GM18508 (cell line): ENCODE results near the gene NFATC2IP.
"Not testable (repeated sequence)": the region's sequence is repeated elsewhere in the genome, so short reads cannot be mapped to it uniquely, and the experiment has no call there.

ENCODE experiments used
- ATAC-seq: cut with Tn5 transposase; IDR thresholded peaks from one replicate; pipeline ENCODE4 v1.9.1; 2021; ENCODE audit warnings: moderate number of reproducible peaks; ENCODE audit not compliant: insufficient read depth, unreplicated experiment

NFATC2IP gene

GRCh38 chr16:28925386-28926228 is 25.1 kb upstream of the NFATC2IP start:
- ATAC-seq: peak; percentile 6

- ATAC-seq: not testable (repeated sequence)
These were observed 24.5 kb upstream of the NFATC2IP start for GRCh38 chr16:28926284-28926683.

DNA sequence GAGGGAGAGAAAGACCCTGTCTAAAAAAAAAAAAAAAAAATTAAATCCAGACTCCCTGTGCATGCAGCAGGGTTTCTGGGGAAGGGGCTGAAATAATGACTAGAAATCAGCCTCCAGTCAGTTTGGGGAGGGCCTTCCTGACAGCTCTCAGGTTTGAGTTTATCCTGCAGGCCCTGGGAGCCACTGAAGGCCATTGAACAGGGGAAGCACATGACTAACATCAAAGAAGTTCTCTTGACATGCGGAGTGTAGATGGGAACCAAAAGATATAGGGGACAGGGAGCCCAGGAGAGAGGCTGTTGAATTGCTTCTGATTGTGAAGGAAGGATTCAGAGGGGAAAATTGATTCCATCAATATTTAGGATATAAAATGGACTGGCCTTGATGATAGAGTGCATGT is 22.9 kb upstream of the NFATC2IP start:
- no peak for ATAC-seq

GRCh38 chr16:28930203-28930602 is 20.5 kb upstream of the NFATC2IP start:
- no peak for ATAC-seq

- ATAC-seq: no peak
These were observed 20.1 kb upstream of the NFATC2IP start for GRCh38 chr16:28930652-28931051.

- no peak for ATAC-seq
These were observed 18.9 kb upstream of the NFATC2IP start, which contains the start of gene CD19 for GRCh38 chr16:28931801-28932225. CD19 (plus strand) TSS chr16:28931971; CDS start chr16:28932001, 30 bp downstream.

GRCh38 chr16:28932339-28933141 is 18.2 kb upstream of the NFATC2IP start:
- ATAC-seq: no peak

DNA sequence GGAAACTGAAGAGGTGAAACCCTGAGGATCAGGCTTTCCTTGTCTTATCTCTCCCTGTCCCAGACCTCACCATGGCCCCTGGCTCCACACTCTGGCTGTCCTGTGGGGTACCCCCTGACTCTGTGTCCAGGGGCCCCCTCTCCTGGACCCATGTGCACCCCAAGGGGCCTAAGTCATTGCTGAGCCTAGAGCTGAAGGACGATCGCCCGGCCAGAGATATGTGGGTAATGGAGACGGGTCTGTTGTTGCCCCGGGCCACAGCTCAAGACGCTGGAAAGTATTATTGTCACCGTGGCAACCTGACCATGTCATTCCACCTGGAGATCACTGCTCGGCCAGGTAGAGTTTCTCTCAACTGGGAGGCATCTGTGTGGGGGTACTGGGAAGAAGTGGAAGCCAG is 17.6 kb upstream of the NFATC2IP start:
- ATAC-seq: no peak

DNA sequence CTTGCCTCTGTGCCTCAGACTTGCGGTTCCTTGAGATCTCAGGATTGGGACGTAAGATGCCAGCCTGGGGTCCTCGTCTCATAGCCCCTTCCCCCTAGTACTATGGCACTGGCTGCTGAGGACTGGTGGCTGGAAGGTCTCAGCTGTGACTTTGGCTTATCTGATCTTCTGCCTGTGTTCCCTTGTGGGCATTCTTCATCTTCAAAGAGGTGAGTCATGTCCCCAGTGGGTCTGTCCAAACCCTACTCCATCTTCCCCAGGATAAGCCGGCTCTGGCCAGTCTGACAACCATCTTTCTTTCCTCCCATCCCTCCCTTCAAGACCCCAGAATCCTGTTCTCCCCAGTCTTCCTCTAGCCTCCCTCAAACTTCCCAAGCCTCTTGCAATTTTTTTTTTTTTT is 15.4 kb upstream of the NFATC2IP start:
- no peak for ATAC-seq

- no peak for ATAC-seq
These were observed 14.6 kb upstream of the NFATC2IP start for GRCh38 chr16:28935924-28936783.

GRCh38 chr16:28936784-28937155 is 14.0 kb upstream of the NFATC2IP start:
- no peak for ATAC-seq

DNA sequence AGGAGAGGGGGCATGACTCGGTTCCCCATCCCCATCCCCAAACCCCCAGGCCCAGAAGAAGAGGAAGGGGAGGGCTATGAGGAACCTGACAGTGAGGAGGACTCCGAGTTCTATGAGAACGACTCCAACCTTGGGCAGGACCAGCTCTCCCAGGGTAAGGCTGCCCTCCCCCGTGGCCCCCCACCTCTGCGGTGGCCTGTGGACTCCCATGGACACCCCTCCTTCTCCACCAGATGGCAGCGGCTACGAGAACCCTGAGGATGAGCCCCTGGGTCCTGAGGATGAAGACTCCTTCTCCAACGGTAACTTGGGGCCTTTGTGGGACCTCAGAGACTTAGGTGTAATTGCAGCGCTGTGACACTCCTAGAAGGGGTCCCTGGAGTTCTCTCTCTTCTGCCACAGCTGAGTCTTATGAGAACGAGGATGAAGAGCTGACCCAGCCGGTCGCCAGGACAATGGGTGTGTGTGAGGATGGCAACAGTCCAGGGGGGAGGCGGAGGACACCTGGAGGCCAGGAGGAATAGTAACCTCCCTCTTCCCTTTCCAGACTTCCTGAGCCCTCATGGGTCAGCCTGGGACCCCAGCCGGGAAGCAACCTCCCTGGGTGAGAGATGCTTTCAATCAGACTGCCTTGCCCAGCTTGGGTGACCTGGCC is 13.4 kb upstream of the NFATC2IP start:
- ATAC-seq: no peak

GRCh38 chr16:28938721-28939120 is 12.0 kb upstream of the NFATC2IP start:
- no peak for ATAC-seq

- not testable (repeated sequence) for ATAC-seq
These were observed 10.9 kb upstream of the NFATC2IP start for GRCh38 chr16:28939825-28940224.

DNA sequence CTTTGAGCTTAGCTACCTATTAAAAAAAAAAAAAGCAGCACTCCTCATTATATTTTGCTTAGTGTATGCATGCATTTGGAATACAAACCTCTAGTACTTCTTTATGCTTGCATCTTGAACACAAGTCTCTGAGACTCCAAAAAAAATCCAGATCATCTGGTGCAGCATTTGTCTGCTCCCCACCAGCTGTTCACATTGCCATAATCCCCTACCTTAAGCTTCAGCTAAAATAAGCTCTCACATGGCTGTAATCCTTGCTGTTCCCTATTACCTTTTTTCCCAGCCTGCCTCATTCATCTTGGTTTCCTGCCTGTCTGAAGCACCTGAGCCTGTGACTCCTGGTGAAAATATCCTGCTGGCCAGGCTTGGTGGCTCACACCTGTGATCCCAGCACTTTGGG is 7.5 kb upstream of the NFATC2IP start:
- ATAC-seq: no peak

- ATAC-seq: no peak
These were observed 4.1 kb upstream of the NFATC2IP start for GRCh38 chr16:28946681-28947080.

- no peak for ATAC-seq
These were observed 740 bp downstream of the NFATC2IP start for GRCh38 chr16:28951410-28951943.

GRCh38 chr16:28958216-28958615 is 7.5 kb downstream of the NFATC2IP start:
- no peak for ATAC-seq

DNA sequence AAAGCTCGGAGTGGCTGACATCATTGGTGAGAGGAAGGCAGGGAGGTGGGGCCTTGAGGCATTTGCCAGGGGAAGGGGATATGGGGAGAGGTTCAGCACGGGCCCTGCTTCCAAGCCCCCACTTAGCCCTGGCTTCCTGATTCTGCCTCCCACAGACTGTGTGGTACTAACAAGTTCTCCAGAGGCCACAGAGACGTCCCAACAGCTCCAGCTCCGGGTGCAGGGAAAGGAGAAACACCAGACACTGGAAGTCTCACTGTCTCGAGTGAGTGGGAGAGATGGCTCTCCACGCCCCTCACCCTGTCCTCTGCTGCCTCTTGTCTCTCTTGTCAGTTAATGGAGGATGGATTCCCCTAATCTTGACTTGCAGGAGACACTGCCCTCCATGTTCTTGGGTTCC is 8.1 kb downstream of the NFATC2IP start:
- no peak for ATAC-seq

DNA sequence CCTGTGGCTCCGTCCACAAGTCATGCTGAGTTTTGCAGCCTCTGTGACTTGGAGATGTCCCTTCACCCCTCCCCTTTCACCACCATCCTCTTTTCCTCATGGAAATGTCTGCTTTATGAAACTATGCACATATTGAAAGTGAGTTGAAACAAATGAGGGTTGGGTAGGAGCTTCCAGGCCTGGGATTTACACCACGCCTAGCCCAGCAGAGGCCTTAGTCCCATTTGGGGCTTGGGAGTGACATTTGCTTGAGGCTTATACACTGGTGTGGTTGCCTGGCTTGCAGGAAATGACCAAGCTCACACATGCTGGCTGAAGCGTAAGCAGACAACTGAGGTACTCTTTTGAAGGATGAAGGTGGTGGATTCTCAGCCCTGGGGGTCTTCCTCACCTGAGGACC is 13.3 kb downstream of the NFATC2IP start:
- ATAC-seq: no peak
